Neural cell (in vitro differentiated cells): Measurements from ENCODE around the gene RAMP3.

Source experiments
- CTCF ChIP-seq: fragments of 450-650 bp; IDR thresholded peaks from 2 replicates; pipeline ENCODE4 v1.5.1; 2014; ENCODE audit warnings: antibody characterized with exemption, mild to moderate bottlenecking, moderate library complexity; ENCODE audit not compliant: poor library complexity, severe bottlenecking
- EP300 ChIP-seq: fragments of 450-650 bp; conservative IDR thresholded peaks from 2 replicates; pipeline ENCODE4 v1.6.1; 2014; ENCODE audit warnings: antibody characterized with exemption, mild to moderate bottlenecking, moderate library complexity; ENCODE audit not compliant: poor library complexity, severe bottlenecking
- EZH2 ChIP-seq: fragments of 200-600, 300-800 bp; shearing (Covaris generic), sonication (generic); IDR thresholded peaks from 2 replicates; pipeline ENCODE4 v1.6.1; 2014; ENCODE audit warnings: antibody characterized with exemption, low read length, borderline replicate concordance, mild to moderate bottlenecking; ENCODE audit not compliant: insufficient read depth, poor library complexity, severe bottlenecking
- POLR2AphosphoS5 ChIP-seq: IDR thresholded peaks from 2 replicates; pipeline ENCODE4 v1.6.1; 2012
- TAF1 ChIP-seq: IDR thresholded peaks from 2 replicates; pipeline ENCODE4 v1.6.1; 2012; ENCODE audit warnings: low read depth

- TF ChIP-seq CTCF (no peak), POLR2AphosphoS5 (no peak), EZH2 (no peak), EP300 (no peak), TAF1 (no peak)
Measured at GRCh38 chr7:45146531-45147379, 10.8 kb upstream of the RAMP3 start.
